Stimulated activated CD4-positive, alpha-beta T cell treated with anti-CD3 and anti-CD28 coated beads, Interleukin-15, amount 100 ng/mL, for 24 hours (primary cell): ENCODE data around the gene ZP3.
"Not testable (repeated sequence)": the region's sequence is repeated elsewhere in the genome, so short reads cannot be mapped to it uniquely, and the experiment has no call there.

Experiments
- DNase-seq: peaks from one replicate; pipeline ENCODE4 v3.0.0-alpha.2; 2020

Gene ZP3

GRCh38 chr7:76443846-76444245, 19.1 kb downstream of the ZP3 start:
- not testable (repeated sequence) for DNase-seq

GRCh38 chr7:76445577-76446008, 20.8 kb downstream of the ZP3 start:
- DNase-seq = peak; percentile 16

- not testable (repeated sequence) for DNase-seq
Measured at GRCh38 chr7:76457017-76457416, 32.3 kb downstream of the ZP3 start.

GRCh38 chr7:76458504-76458903, 33.8 kb downstream of the ZP3 start:
- DNase-seq = not testable (repeated sequence)

GRCh38 chr7:76460767-76461166, 36.0 kb downstream of the ZP3 start:
- DNase-seq = not testable (repeated sequence)

GRCh38 chr7:76461464-76462101, 36.8 kb downstream of the ZP3 start, which contains the start of gene DTX2:
DTX2 (plus strand) TSS chr7:76461709; CDS start chr7:76480510, 18,801 bp downstream.
- peak; percentile 43 for DNase-seq

GRCh38 chr7:76462271-76462882, 37.6 kb downstream of the ZP3 start:
- not testable (repeated sequence) for DNase-seq

- DNase-seq = not testable (repeated sequence)
Measured at GRCh38 chr7:76464959-76465358, 40.2 kb downstream of the ZP3 start.

- DNase-seq = not testable (repeated sequence)
Measured at GRCh38 chr7:76465950-76466349, 41.2 kb downstream of the ZP3 start.

- not testable (repeated sequence) for DNase-seq
Measured at GRCh38 chr7:76467743-76468404, 43.1 kb downstream of the ZP3 start.

GRCh38 chr7:76471556-76472221, 46.9 kb downstream of the ZP3 start:
- DNase-seq = not testable (repeated sequence)

- not testable (repeated sequence) for DNase-seq
Measured at GRCh38 chr7:76473097-76473496, 48.3 kb downstream of the ZP3 start.

- DNase-seq = not testable (repeated sequence)
Measured at GRCh38 chr7:76476280-76476679, 51.5 kb downstream of the ZP3 start.

GRCh38 chr7:76476742-76477474, 52.2 kb downstream of the ZP3 start:
- not testable (repeated sequence) for DNase-seq

- not testable (repeated sequence) for DNase-seq
Measured at GRCh38 chr7:76479628-76480027, 54.9 kb downstream of the ZP3 start.

GRCh38 chr7:76480403-76481253, 55.9 kb downstream of the ZP3 start:
- DNase-seq = not testable (repeated sequence)

GRCh38 chr7:76482660-76483059, 57.9 kb downstream of the ZP3 start:
- DNase-seq = not testable (repeated sequence)

GRCh38 chr7:76483081-76483480, 58.3 kb downstream of the ZP3 start:
- DNase-seq = not testable (repeated sequence)

- DNase-seq = not testable (repeated sequence)
Measured at GRCh38 chr7:76484456-76484855, 59.7 kb downstream of the ZP3 start.

- DNase-seq = not testable (repeated sequence)
Measured at GRCh38 chr7:76485822-76486610, 61.3 kb downstream of the ZP3 start.

- peak; percentile 40 for DNase-seq
Measured at GRCh38 chr7:76486618-76487017, 61.9 kb downstream of the ZP3 start.
